CD4-positive, alpha-beta T cell treated with Interleukin-17A for 1 hour (primary cell): ENCODE results near the gene BZW1.

ENCODE experiments used
- DNase-seq: peaks from one replicate; pipeline ENCODE4 v3.0.0-alpha.2; 2020

The BZW1 gene

GRCh38 chr2:200843993-200844948 is 32.6 kb downstream of the BZW1 start:
- DNase-seq: no peak

- DNase-seq: no peak
These were observed 33.5 kb downstream of the BZW1 start for GRCh38 chr2:200845194-200845593.

GRCh38 chr2:200845669-200846325 is 34.1 kb downstream of the BZW1 start:
- DNase-seq: no peak

GRCh38 chr2:200847269-200847668 is 35.6 kb downstream of the BZW1 start:
- no peak for DNase-seq

GRCh38 chr2:200847939-200848338 is 36.2 kb downstream of the BZW1 start:
- no peak for DNase-seq

- peak; percentile 29 for DNase-seq
These were observed 39.0 kb downstream of the BZW1 start for GRCh38 chr2:200850512-200851256.

GRCh38 chr2:200851398-200852248 is 39.9 kb downstream of the BZW1 start:
- DNase-seq: no peak

GRCh38 chr2:200852605-200853004 is 40.9 kb downstream of the BZW1 start:
- DNase-seq: no peak

GRCh38 chr2:200856806-200857205 is 45.1 kb downstream of the BZW1 start:
- no peak for DNase-seq

- peak; percentile 56 for DNase-seq
These were observed 48.5 kb downstream of the BZW1 start for GRCh38 chr2:200860092-200860795.

- no peak for DNase-seq
These were observed 50.0 kb downstream of the BZW1 start for GRCh38 chr2:200861617-200862155.

- peak; percentile 83 for DNase-seq
These were observed 50.9 kb downstream of the BZW1 start for GRCh38 chr2:200862532-200863000.

- no peak for DNase-seq
These were observed 52.1 kb downstream of the BZW1 start for GRCh38 chr2:200863782-200864175.

GRCh38 chr2:200864176-200865034 is 52.7 kb downstream of the BZW1 start, which contains the start of gene CLK1:
Gene CLK1, minus strand, starts transcription at chr2:200864658. Its CDS starts 2,796 bp downstream, at chr2:200861862.
- peak; percentile 96 for DNase-seq

GRCh38 chr2:200869014-200869413 is 57.3 kb downstream of the BZW1 start:
- no peak for DNase-seq

GRCh38 chr2:200871151-200871550 is 59.4 kb downstream of the BZW1 start:
- DNase-seq: no peak

- DNase-seq: no peak
These were observed 61.9 kb downstream of the BZW1 start for GRCh38 chr2:200873560-200873959.
